SK-N-SH (cell line): ENCODE measurements around the gene SETBP1. TPM values are rescaled to one million over a fixed set of nuclear protein-coding genes. Genes with fewer than 3 reads are reported as not detected.

Experiments used
- CTCF ChIA-PET: fragments of 300-600, 350-600 bp; formaldehyde crosslinking; extraction: SDS; loops from one replicate; lab custom pipeline; 2021; lab: Yijun Ruan, JAX
- POLR2A ChIA-PET: fragments of 350-600 bp; sonication (Branson Sonifier 250); formaldehyde crosslinking; extraction: SDS; loops from one replicate; lab custom pipeline; 2020; ENCODE audit warnings: antibody characterized with exemption, inconsistent platforms; lab: Yijun Ruan, JAX
- DNase-seq: peaks from one replicate; pipeline ENCODE4 v3.0.0; 2012
- H2AFZ ChIP-seq: fragments of 200-600 bp; sonication (generic); 2 replicates; pipeline ENCODE4 v1.8.1; 2016; ENCODE audit warnings: antibody characterized with exemption, mild to moderate bottlenecking, low read depth
- H3F3A ChIP-seq: fragments of 200-600 bp; sonication (generic); replicated peaks from 2 replicates; pipeline ENCODE3; 2016; ENCODE audit warnings: antibody characterized with exemption, mild to moderate bottlenecking; ENCODE audit not compliant: insufficient read depth
- H3K27ac ChIP-seq, 2 experiments: fragments of 200-500 bp in 1 of 2; fragments of 200-600 bp in 1 of 2; sonication (Bioruptor generic) in 1 of 2; sonication (generic), shearing (Covaris generic) in 1 of 2; 2 replicates each; pipeline versions ENCODE4 v1.5.1 to v1.6.1; 2014 to 2016; ENCODE audit warnings: low read depth in 2 of 2, inconsistent platforms in 1 of 2, low read length in 1 of 2, mild to moderate bottlenecking in 1 of 2, mixed read lengths in 1 of 2
- H3K27me3 ChIP-seq: fragments of 200-600 bp; sonication (generic), shearing (Covaris generic); 2 replicates; pipeline ENCODE4 v1.6.1; 2016; ENCODE audit warnings: mixed run types; ENCODE audit not compliant: insufficient read depth
- H3K36me3 ChIP-seq, 2 experiments: fragments of 200-500 bp in 1 of 2; fragments of 200-600 bp in 1 of 2; sonication (Bioruptor generic) in 1 of 2; sonication (generic) in 1 of 2; replicated peaks in 1 of 2; 2 replicates each; pipeline versions ENCODE3 to v1.5.1; 2014 to 2016; ENCODE audit warnings: low read length in 1 of 2, mild to moderate bottlenecking in 1 of 2; ENCODE audit not compliant: insufficient read depth in 2 of 2, control insufficient read depth in 1 of 2
- H3K4me1 ChIP-seq, 2 experiments: fragments of 200-500 bp in 1 of 2; fragments of 200-600 bp in 1 of 2; sonication (Bioruptor generic) in 1 of 2; sonication (generic), shearing (Covaris generic) in 1 of 2; 2 replicates each; pipeline versions ENCODE4 v1.5.1 to v1.6.1; 2014 to 2016; ENCODE audit warnings: low read depth in 1 of 2, low read length in 1 of 2, mixed run types in 1 of 2; ENCODE audit not compliant: insufficient read depth in 2 of 2, control insufficient read depth in 1 of 2
- H3K4me2 ChIP-seq: fragments of 200-600 bp; sonication (generic), shearing (Covaris generic); 2 replicates; pipeline ENCODE4 v1.6.1; 2017; ENCODE audit warnings: mixed run types
- H3K4me3 ChIP-seq, 2 experiments: fragments of 200-500 bp in 1 of 2; fragments of 200-600 bp in 1 of 2; sonication (Bioruptor generic) in 1 of 2; sonication (generic), shearing (Covaris generic) in 1 of 2; 2 replicates each; pipeline versions ENCODE4 v1.5.1 to v1.8.1; 2014 to 2016; ENCODE audit warnings: low read depth in 2 of 2, inconsistent platforms in 1 of 2, low read length in 1 of 2, mild to moderate bottlenecking in 1 of 2, mixed read lengths in 1 of 2, moderate library complexity in 1 of 2
- H3K79me2 ChIP-seq: fragments of 200-600 bp; sonication (generic); 2 replicates; pipeline ENCODE4 v1.8.1; 2017; ENCODE audit warnings: mild to moderate bottlenecking; ENCODE audit not compliant: insufficient read depth
- H3K9ac ChIP-seq: fragments of 200-600 bp; sonication (generic); 2 replicates; pipeline ENCODE4 v1.6.1; 2017; ENCODE audit warnings: mixed run types
- H3K9me2 ChIP-seq: fragments of 200-600 bp; sonication (generic); 2 replicates; pipeline ENCODE4 v1.6.1; 2017; ENCODE audit warnings: mixed run types
- H3K9me3 ChIP-seq: fragments of 200-600 bp; sonication (generic); 2 replicates; pipeline ENCODE4 v1.6.1; 2017; ENCODE audit warnings: mixed run types, mild to moderate bottlenecking, moderate library complexity
- H4K20me1 ChIP-seq: fragments of 200-600 bp; sonication (generic); 2 replicates; pipeline ENCODE4 v1.6.1; 2017; ENCODE audit warnings: mild to moderate bottlenecking, mixed run types; ENCODE audit not compliant: insufficient read depth
- CTCF ChIP-seq: fragments of 200-600 bp; sonication (generic); IDR thresholded peaks from 2 replicates; pipeline ENCODE4 v1.6.1; 2017; ENCODE audit warnings: antibody characterized with exemption, mild to moderate bottlenecking, moderate library complexity
- EZH2phosphoT487 ChIP-seq: fragments of 200-600 bp; sonication (generic); IDR thresholded peaks from 2 replicates; pipeline ENCODE4 v1.6.1; 2017; ENCODE audit warnings: low read depth, mixed run types, mild to moderate bottlenecking, antibody characterized with exemption, moderate library complexity, borderline replicate concordance
- FOXJ3 ChIP-seq: sonication (generic); formaldehyde crosslinking; IDR thresholded peaks from 2 replicates; pipeline ENCODE4 v1.5.1; 2020; ENCODE audit warnings: mild to moderate bottlenecking, missing genetic modification reagents
- FOXM1 ChIP-seq: IDR thresholded peaks from 2 replicates; pipeline ENCODE4 v1.4.0; 2012; ENCODE audit warnings: low read depth, mild to moderate bottlenecking
- GABPA ChIP-seq: IDR thresholded peaks from 2 replicates; pipeline ENCODE4 v1.4.0; 2012; ENCODE audit warnings: low read depth, mild to moderate bottlenecking
- GATA2 ChIP-seq: sonication (generic); formaldehyde crosslinking; IDR thresholded peaks from 2 replicates; pipeline ENCODE4 v1.5.0; 2020; ENCODE audit warnings: mild to moderate bottlenecking, missing genetic modification reagents
- NFIC ChIP-seq: IDR thresholded peaks from 2 replicates; pipeline ENCODE4 v1.4.0; 2012; ENCODE audit warnings: borderline replicate concordance
- PBX3 ChIP-seq: IDR thresholded peaks from 2 replicates; pipeline ENCODE4; 2012
- POLR2AphosphoS5 ChIP-seq: IDR thresholded peaks from 2 replicates; pipeline ENCODE4 v1.6.1; 2012; ENCODE audit warnings: low read depth, low read length
- REST ChIP-seq: IDR thresholded peaks from 2 replicates; pipeline ENCODE4 v1.6.1; 2012; ENCODE audit warnings: mild to moderate bottlenecking, low read depth, low read length, moderate library complexity
- RFX5 ChIP-seq: IDR thresholded peaks from 2 replicates; pipeline ENCODE4 v1.6.1; 2012; ENCODE audit warnings: mild to moderate bottlenecking, improper control_type of control experiment, low read length
- RXRA ChIP-seq: IDR thresholded peaks from 2 replicates; pipeline ENCODE4 v1.4.0; 2012; ENCODE audit warnings: low read depth, mild to moderate bottlenecking, borderline replicate concordance
- TCF12 ChIP-seq: IDR thresholded peaks from 2 replicates; pipeline ENCODE4 v1.4.0; 2012
- USF1 ChIP-seq: IDR thresholded peaks from 2 replicates; pipeline ENCODE4 v1.4.0; 2012; ENCODE audit warnings: low read depth, borderline replicate concordance
- USF2 ChIP-seq: fragments of 150-350 bp; IDR thresholded peaks from 2 replicates; pipeline ENCODE4 v1.6.1; 2017; ENCODE audit warnings: antibody characterized with exemption, low read length, low read depth, borderline replicate concordance
- WGBS: methylation state at CpG from one replicate; pipeline ENCODE4 v1.1.6; 2017; ENCODE audit warnings: low lambda C conversion rate; 5-methylcytosine and 5-hydroxymethylcytosine counted together
- polyA plus RNA-seq, 3 experiments: library from polyadenylated mRNA; depleted of rRNA; stranded (reverse); fragments of >200 nt; gene quantifications; 2 replicates each; pipeline ENCODE4 v1.2.3, GENCODE V29; 2012

The SETBP1 gene
- polyA plus RNA-seq, 1 of the 3 experiments (the other 2 are of a cell fraction) = 3.0 TPM

- Histone ChIP-seq H3K4me3 (no peak overlapping the region), H3K27me3 (no peaks in the 10 kb centered on the region), H3K9me2 (no peaks in the 10 kb centered on the region), H3K79me2 (no peaks in the 10 kb centered on the region), H3K9me3 (no peaks in the 10 kb centered on the region), H3K4me1 (no peaks in the 10 kb centered on the region), H3K27ac (no peak overlapping the region), H4K20me1 (no peaks in the 10 kb centered on the region), H3K4me2 (no peak overlapping the region), H3K9ac (no peak overlapping the region), H3K36me3 (no peaks in the 10 kb centered on the region), H2AFZ (no peak overlapping the region), H3F3A (no peaks in the 10 kb centered on the region)
- ChIA-PET POLR2A (no interaction called here), CTCF (interaction anchor here (1.0 to 2.1 kb wide), 2 partner anchors 9 to 313 kb away, joined by 3 to 6 read pairs; no protein-coding TSS in a partner anchor)
- DNase-seq = no peak
- TF ChIP-seq REST (no peak), CTCF (0 out of 2 replicates have a peak, but pooled peaks have one; percentile 11)
Measured at GRCh38 chr18:44899832-44900231, 219.1 kb downstream of the SETBP1 start.

GRCh38 chr18:44900627-44901026 is 219.9 kb downstream of the SETBP1 start:
- H3K36me3 ChIP-seq = no peaks in the 10 kb centered on the region
- no peak overlapping the region for H2AFZ ChIP-seq
- H3K4me1 ChIP-seq = no peaks in the 10 kb centered on the region
- H4K20me1 ChIP-seq = no peaks in the 10 kb centered on the region
- H3K4me3 ChIP-seq = no peak overlapping the region
- H3K4me2 ChIP-seq = no peak overlapping the region
- H3K9me2 ChIP-seq = no peaks in the 10 kb centered on the region
- no peaks in the 10 kb centered on the region for H3F3A ChIP-seq
- H3K9ac ChIP-seq = no peak overlapping the region
- H3K27ac ChIP-seq = no peak overlapping the region
- WGBS = 81% methylated on average over 3 of the region's 3 CpGs
- H3K27me3 ChIP-seq = no peaks in the 10 kb centered on the region
- DNase-seq = no peak
- ChIA-PET CTCF (interaction anchor here (1.1 to 2.1 kb wide), 5 partner anchors 12 to 485 kb away, joined by 3 to 8 read pairs (median 5); no protein-coding TSS in a partner anchor), POLR2A (no interaction called here)
- no peaks in the 10 kb centered on the region for H3K9me3 ChIP-seq
- H3K79me2 ChIP-seq = no peaks in the 10 kb centered on the region
- TF ChIP-seq EZH2phosphoT487 (no peak), NFIC (no peak), RXRA (no peak), PBX3 (no peak), USF2 (no peak), GABPA (no peak), REST (no peak), TCF12 (no peak), FOXM1 (no peak), GATA2 (CRISPR knock-in tag) (no peak), USF1 (no peak), FOXJ3 (CRISPR knock-in tag) (no peak), RFX5 (no peak), POLR2AphosphoS5 (no peak)
